Anterior cingulate cortex (tissue), 58 donors: Measurements from ENCODE around the gene ARHGAP21.

ENCODE experiments used
- DNase-seq, 58 donors: peaks; one replicate each; lab custom pipeline; 2025; lab: John Stamatoyannopoulos, UW

The ARHGAP21 gene

GRCh38 chr10:24723386-24723787, 300 bp downstream of the ARHGAP21 start:
- DNase-seq: peak in 9 of 58 donors; percentile 49 to 78 (median 64)

- peak in 42 of 58 donors; percentile 30 to 78 (median 54) for DNase-seq
Observed at GRCh38 chr10:24722676-24723385, 856 bp downstream of the ARHGAP21 start.

GRCh38 chr10:24722131-24722675, 1.5 kb downstream of the ARHGAP21 start:
- DNase-seq: peak in 3 of 58 donors; percentile 33 to 56 (median 50)

GRCh38 chr10:24721229-24722106, 2.2 kb downstream of the ARHGAP21 start:
- peak in 22 of 58 donors; percentile 5 to 58 (median 32) for DNase-seq

DNA sequence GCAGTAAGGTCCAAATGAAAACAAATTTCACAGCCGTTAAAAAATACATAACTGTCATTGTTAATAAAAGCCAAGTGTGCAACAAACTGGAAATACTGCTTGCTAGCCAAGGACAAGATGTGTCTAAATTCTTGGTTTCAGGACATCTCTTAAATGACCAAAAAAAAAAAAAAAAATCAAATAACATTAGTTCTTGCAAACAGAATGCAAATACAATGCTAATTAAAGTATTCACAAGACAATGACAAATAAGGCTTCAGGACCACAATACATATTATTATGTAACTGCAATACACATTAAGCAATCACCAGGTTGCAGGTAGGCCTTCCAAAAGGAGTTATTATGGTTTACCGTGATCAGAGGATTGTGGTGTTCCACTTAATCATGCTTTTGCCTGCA, 3.6 kb downstream of the ARHGAP21 start:
- no peak for DNase-seq

DNA sequence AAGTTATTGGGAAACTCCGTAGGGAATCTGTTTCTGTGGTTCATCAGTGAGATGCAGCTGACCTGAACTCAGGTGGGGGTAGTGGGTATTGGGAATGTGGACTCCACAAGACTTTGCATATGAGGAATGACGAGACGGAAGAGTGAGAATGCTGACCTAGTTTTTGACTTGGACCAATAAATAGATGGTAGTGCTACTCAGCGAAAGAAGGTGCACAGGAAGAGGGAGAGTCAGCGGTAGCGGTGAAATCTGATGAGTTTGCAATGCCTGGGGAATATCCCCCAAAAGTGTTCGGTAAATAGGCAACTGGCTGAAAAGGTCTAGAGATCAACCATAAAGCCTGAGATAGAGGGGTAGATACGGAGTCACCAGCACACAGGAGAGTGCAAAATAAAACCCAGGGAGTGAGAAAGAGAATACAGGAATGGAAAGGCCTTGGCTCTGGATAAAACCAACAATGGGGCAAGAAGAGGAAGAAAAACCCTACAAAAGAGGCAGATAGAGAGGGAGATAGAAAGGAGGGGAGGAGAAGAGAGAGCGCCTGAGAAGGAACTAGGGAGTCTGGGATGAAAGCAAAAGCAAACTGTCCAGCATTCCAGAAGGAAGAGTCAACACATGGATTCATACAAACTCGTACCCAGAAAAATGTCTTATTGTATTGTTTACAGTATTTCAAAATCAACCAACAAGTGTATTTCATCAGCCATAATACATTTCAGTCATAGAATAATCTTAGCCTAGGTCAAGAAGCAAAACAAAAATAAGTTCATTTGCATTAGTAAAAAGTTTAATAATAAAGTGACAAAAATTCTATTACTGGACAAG, 5.4 kb downstream of the ARHGAP21 start:
- DNase-seq: no peak

- DNase-seq: peak in 5 of 58 donors; percentile 3 to 31 (median 14)
Observed at GRCh38 chr10:24716295-24716694, 7.4 kb downstream of the ARHGAP21 start.

- no peak for DNase-seq
Observed at GRCh38 chr10:24715246-24715769, 8.4 kb downstream of the ARHGAP21 start.

DNA sequence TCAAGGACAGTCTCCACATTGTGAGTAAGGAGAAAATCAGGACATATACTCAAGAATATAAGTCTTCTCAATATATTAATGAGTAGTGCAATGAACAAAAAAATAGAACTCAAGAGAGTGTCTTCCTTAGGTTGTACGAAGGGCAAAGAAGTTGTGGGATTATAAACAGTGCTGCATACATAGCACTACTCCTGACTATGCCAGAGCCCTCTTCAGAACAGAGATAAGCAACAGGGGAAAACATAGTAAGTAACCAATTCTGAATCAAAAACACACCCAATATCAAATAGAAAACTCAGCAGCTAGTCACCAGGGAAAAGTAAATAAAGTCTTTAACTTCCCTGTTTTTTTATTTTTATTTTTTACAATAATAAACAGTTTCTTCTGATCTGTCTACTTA, 10.6 kb downstream of the ARHGAP21 start:
- DNase-seq: no peak

DNA sequence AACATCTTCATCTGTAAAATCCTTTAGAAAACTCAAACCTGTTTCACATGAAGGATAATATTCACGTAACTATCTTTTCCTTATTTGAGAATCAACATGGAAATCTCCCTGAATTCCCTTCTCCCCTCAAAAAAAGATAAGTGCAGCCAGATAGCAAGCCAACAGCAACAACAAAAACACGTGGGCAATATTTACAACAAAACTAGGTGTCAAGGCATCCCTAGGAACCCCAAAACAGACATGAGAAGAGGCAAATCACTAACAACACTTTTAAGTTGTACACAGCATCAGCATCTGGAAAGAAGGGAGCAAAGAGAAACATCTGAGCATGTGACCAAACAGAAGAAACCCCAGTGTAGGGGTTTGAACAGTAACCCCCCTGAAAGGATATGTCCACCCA, 12.2 kb downstream of the ARHGAP21 start:
- no peak for DNase-seq

GRCh38 chr10:24708081-24708480, 15.6 kb downstream of the ARHGAP21 start:
- no peak for DNase-seq

GRCh38 chr10:24707445-24707844, 16.2 kb downstream of the ARHGAP21 start:
- no peak for DNase-seq

DNA sequence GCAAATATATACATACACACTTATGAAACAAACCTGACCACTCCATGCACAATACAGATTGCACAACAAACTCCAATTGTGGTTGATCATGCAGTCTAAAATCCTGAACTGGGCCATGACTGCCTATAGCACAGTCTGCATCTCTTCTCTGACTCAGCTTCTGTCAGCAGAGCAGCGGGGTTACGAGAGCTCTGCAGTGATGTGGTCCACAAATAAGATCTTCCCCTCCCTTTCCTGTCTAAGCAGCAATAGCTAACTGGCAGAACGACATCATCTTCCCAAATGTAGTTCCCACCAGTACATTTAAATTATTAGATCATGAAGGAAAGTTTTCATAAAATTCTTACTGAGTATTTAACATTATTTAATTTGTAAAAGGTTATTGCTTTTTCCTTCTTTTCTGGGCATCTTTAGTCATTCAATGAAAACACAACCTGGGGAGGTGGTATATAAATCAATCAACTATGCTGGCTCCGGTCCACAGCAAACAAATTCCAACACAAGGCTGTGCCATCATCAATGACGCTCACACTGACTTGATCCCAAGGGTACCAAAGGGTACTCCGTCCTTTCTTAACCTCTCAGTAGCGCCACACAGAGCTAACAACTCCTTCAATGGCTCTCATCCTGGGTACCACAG, 17.1 kb downstream of the ARHGAP21 start:
- DNase-seq: peak in 10 of 58 donors; percentile 5 to 46 (median 33)

- no peak for DNase-seq
Observed at GRCh38 chr10:24703700-24704099, 20.0 kb downstream of the ARHGAP21 start.

DNA sequence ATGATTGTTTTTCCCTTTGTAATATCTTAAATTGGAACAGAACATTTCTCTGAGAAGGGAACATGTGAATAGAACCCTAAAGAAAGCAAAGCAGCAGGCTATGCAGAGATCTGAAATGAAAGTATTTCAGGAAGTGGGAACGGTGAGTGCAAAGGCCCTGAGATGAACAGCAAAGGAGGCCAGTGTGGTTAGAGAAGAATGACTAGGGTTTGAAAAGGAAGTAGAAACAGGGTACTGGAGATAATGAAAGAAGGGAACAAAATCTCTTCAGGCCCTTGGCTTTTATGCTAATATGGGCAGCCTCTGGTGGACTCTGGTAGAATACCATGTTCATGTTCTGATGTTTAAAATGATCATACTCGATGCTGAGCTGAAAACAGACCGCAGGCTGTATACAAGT, 22.2 kb downstream of the ARHGAP21 start:
- DNase-seq: no peak

DNA sequence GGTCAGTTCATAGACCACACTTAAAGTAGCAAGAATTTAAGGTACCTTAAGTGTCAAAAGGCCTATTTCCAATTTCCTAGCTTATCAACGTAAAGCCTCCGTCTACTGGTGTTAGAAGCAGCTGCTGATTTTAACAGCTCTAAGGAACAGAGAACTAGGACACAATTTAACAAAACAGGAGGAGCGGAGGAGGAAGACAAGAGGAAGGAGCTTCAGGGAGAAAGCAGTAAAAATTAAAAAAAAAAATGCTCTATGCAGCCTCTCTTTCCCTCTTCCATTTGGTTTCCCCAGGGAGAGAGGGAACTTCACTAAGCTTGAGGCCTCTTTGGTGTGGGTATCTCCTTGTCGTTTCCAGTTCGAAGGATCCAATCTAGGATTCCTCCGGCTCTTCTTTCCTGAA, 22.7 kb downstream of the ARHGAP21 start:
- DNase-seq: peak in 2 of 58 donors; percentile 25 to 34

DNA sequence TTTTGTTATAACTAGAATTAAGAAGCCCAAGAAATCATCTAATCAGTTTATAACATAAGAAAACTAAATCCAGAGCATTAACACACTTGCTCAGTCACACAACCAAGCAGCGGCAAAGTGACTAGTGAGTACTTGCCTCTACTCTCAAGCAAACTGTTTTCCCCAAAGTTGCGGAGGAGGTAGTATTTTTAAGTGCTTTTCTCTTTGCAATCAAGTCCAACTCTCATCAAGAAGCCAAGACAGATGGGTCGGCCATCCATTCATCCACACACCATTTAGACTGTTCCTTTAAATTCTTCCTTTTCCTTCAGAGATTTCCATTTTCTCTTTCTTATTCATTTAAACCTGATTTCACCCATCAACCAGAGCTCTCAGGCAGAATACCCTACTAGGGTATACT, 25.4 kb downstream of the ARHGAP21 start:
- peak in 6 of 58 donors; percentile 5 to 62 (median 20) for DNase-seq

- DNase-seq: no peak
Observed at GRCh38 chr10:24697080-24697479, 26.6 kb downstream of the ARHGAP21 start.

DNA sequence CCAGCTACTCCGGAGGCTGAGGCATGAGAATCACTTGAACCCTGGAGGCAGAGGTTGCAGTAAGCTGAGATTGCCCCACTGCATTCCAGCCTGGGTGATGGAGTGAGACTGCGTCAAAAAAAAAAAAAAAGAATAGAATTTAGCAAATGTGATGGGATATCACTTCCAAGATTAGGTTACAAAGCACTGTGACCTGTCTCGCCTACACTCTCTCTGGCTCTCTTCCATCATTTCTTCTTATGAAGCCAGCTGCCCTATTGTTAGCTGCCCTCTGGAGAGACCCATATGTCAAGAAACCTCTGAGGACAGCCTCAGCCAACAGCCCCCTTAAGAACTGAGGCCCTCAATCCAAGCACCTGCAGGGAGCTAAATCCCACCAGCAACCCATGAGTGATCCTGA, 28.2 kb downstream of the ARHGAP21 start:
- DNase-seq: no peak

GRCh38 chr10:24694086-24694485, 29.6 kb downstream of the ARHGAP21 start:
- no peak for DNase-seq
